Small intestine (tissue), 7 donors: Measurements from ENCODE around the gene PAM. TPM values are rescaled to one million over a fixed set of nuclear protein-coding genes. Genes with fewer than 3 reads are reported as not detected.

Source experiments
- DNase-seq, 2 donors: peaks; one replicate each; pipeline versions ENCODE4 v3.0.0 to v3.0.0-alpha.2; 2013
- FAIRE-seq: peaks from 2 replicates; lab custom pipeline; 2012; peaks lifted over from hg19 to GRCh38; lab: Jason Lieb, UNC
- H3K27ac ChIP-seq, 3 donors: one replicate each; pipeline ENCODE4 v1.5.1; 2013; ENCODE audit warnings: low read length in 2 of 3, mild to moderate bottlenecking in 2 of 3, control low read depth in 1 of 3, inconsistent platforms in 1 of 3, low read depth in 1 of 3, moderate library complexity in 1 of 3
- H3K27me3 ChIP-seq, 3 donors: one replicate each; pipeline ENCODE4 v1.6.1; 2013; ENCODE audit warnings: low read length in 3 of 3, inconsistent platforms in 1 of 3; ENCODE audit not compliant: control insufficient read depth in 3 of 3, insufficient read depth in 3 of 3
- H3K36me3 ChIP-seq, 3 donors: one replicate each; pipeline ENCODE4 v1.6.1; 2013; ENCODE audit warnings: low read length in 3 of 3, inconsistent platforms in 1 of 3, low read depth in 1 of 3, mild to moderate bottlenecking in 1 of 3, moderate library complexity in 1 of 3; ENCODE audit not compliant: control insufficient read depth in 3 of 3, insufficient read depth in 2 of 3
- H3K4me1 ChIP-seq, 3 donors: one replicate each; pipeline ENCODE4 v1.6.1; 2013; ENCODE audit warnings: low read length in 2 of 3, inconsistent platforms in 1 of 3, low read depth in 1 of 3, mild to moderate bottlenecking in 1 of 3, moderate library complexity in 1 of 3; ENCODE audit not compliant: control insufficient read depth in 3 of 3, insufficient read depth in 2 of 3
- H3K4me3 ChIP-seq, 3 donors: one replicate each; pipeline ENCODE4 v1.5.1; 2013; ENCODE audit warnings: low read length in 3 of 3, control low read depth in 1 of 3, inconsistent platforms in 1 of 3, low read depth in 1 of 3, mild to moderate bottlenecking in 1 of 3, moderate library complexity in 1 of 3
- H3K9me3 ChIP-seq, 2 donors: one replicate each; pipeline ENCODE4 v1.6.1; 2013; ENCODE audit warnings: low read depth in 1 of 2, low read length in 1 of 2; ENCODE audit not compliant: control insufficient read depth in 2 of 2, insufficient read depth in 1 of 2
- WGBS, 3 donors: extraction: QIAGEN DNeasy Blood & Tissue Kit; methylation state at CpG; one replicate each; pipeline ENCODE4 v1.1.7; 2013; 5-methylcytosine and 5-hydroxymethylcytosine counted together
- polyA plus RNA-seq, 4 donors: library from polyadenylated mRNA; stranded (reverse) in 3 of 4; unstranded in 1 of 4; fragments of 200-250 nt in 3 of 4; fragments of 120-200 nt in 1 of 4; gene quantifications; one replicate each; pipeline versions ENCODE4 v1.2.1 to v1.2.3, GENCODE V29; 2013
- donor health status: healthy with polysubstance abuse.
- donor health status: control.
- donor health status: control.
- donor health status: Bipolar disorder and iron deficiency.
- donor health status: healthy.

Gene PAM
- polyA plus RNA-seq, 4 donors, result 40.3 to 110 (median 59.8) TPM

DNA sequence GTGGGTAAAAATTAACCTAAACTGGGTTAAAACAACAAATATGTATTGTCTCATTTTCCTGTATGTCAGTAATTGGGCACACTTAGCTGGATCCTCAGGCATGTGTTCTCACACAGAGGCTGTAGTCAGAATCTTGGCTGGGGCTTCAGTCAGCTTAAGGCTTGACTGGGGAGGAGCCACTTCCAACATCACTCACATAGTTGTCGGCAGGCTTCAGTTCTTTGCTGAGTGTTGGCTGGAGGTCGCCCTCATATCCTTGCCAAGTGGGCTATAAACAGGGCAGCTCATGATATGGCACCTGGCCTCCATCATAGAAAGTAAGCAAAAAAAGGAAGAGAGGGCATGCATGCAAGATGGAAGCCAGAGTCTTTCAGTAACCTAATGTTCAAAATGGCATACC is 191.9 kb downstream of the PAM start:
- H3K27ac ChIP-seq, result no peak overlapping the region
- H3K36me3 ChIP-seq, result peaks cover 0 to 5% (median 0%) of the 10 kb centered on the region in 3 donors
- DNase-seq (no peak), FAIRE-seq (no peak)
- H3K4me1 ChIP-seq, result no peaks in the 10 kb centered on the region
- no peak overlapping the region for H3K4me3 ChIP-seq
- WGBS, 3 donors, result 86 to 93% (median 92%) methylated on average over 2 of the region's 2 CpGs
- no peaks in the 10 kb centered on the region for H3K9me3 ChIP-seq
- no peaks in the 10 kb centered on the region for H3K27me3 ChIP-seq

DNA sequence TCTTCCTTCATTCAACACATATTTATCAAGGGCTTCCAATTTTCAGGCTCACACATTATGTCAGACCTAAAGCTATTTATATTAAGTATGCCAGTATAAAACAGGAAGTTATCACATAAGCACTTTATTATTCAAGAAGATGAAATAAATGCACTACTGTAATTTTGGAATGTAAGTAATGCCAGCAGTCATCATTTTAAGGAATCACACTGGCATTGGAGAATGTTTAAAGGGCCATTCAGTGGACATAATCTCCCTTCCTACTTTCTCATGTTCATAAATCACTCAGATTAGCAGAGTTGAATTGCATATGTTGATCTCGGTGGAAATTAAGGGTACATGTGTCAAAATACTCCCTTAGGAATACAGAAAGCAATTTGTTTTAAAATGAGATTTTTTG is 200.4 kb downstream of the PAM start:
- Histone ChIP-seq H3K4me1 (no peaks in the 10 kb centered on the region), H3K9me3 (no peaks in the 10 kb centered on the region), H3K27me3 (no peaks in the 10 kb centered on the region), H3K36me3 (peaks cover 0 to 4% (median 0%) of the 10 kb centered on the region in 3 donors), H3K4me3 (no peak overlapping the region), H3K27ac (no peak overlapping the region)
- FAIRE-seq (no peak), DNase-seq (no peak)
- WGBS, 3 donors, result 5 to 82% (median 31%) methylated on average over 1 of the region's 1 CpG

DNA sequence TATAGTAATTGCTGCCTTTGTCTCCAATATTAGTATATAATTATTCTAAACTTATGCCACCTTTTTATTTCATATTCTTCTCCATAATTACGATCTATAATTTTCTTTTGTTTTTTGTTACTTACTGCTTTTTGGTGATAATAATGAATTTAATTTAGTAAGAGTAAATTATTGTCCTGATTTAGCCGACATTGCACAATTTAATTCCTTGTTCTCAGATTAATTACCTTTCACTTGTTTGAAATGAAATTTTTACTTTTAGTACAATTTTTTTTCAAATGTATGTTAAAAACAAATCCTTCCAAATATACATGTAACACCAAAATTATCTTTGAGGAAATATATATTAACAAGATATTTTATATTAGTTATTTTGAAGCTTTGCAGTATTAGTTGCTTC is 201.5 kb downstream of the PAM start:
- peaks cover 0 to 4% (median 0%) of the 10 kb centered on the region in 3 donors for H3K36me3 ChIP-seq
- DNase-seq (no peak), FAIRE-seq (peak; percentile 5)
- WGBS, 3 donors, result 94 to 99% (median 94%) methylated on average over 2 of the region's 2 CpGs
- H3K4me1 ChIP-seq, result no peaks in the 10 kb centered on the region
- H3K9me3 ChIP-seq, result no peaks in the 10 kb centered on the region
- H3K4me3 ChIP-seq, result no peak overlapping the region
- no peak overlapping the region for H3K27ac ChIP-seq
- no peaks in the 10 kb centered on the region for H3K27me3 ChIP-seq

DNA sequence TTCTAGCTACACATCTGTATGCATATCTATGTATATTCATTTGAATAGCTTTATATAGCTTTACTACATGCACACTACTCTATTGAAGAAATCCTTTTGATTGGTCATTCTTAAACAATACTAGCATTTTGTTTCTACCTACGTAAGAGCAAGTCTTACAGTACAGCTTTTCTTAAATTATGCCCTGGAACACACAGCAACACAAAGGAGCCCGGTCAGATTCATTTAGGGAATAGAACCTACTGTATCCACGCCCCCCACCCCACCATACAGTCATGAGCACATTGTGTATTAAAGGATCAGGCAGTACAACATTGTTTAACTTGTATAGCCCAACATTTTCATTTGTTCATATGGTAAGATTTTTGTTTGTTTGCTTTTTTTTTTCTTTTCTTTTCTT is 202.0 kb downstream of the PAM start:
- 90 to 97% (median 93%) methylated on average over 3 of the region's 3 CpGs for WGBS, 3 donors
- no peaks in the 10 kb centered on the region for H3K27me3 ChIP-seq
- H3K4me1 ChIP-seq, result no peaks in the 10 kb centered on the region
- no peak overlapping the region for H3K27ac ChIP-seq
- peaks cover 0 to 4% (median 0%) of the 10 kb centered on the region in 3 donors for H3K36me3 ChIP-seq
- FAIRE-seq, result no peak
- no peak for DNase-seq
- H3K4me3 ChIP-seq, result no peak overlapping the region
- no peaks in the 10 kb centered on the region for H3K9me3 ChIP-seq

DNA sequence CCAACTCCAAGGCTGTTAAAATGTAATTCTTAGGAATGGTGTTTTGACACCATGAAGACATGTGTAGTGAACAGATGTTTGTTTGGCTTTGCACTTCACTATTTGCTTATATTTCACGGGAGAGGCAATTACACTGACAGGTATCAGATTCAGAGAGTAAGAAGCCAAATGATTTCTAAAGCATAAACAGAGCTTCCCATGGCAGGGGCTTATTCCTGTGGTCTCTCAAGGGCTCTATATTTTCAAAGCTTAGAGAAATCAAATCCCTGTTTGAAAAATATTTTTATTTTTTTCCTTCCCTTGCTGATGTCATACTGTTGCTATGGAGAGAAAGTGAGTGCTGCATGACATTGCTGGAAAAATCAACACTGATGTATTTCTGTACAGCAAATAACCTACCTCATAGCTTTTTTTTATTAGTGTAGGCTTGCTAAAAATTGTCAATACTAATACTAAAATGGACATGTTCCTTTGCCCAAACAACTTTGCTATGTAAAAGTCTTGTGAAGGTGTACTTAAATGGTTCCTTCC is 203.4 kb downstream of the PAM start:
- no peak for DNase-seq
- Histone ChIP-seq H3K4me1 (no peaks in the 10 kb centered on the region), H3K36me3 (peaks cover 0 to 4% (median 0%) of the 10 kb centered on the region in 3 donors), H3K4me3 (no peak overlapping the region), H3K9me3 (no peaks in the 10 kb centered on the region), H3K27me3 (no peaks in the 10 kb centered on the region), H3K27ac (no peak overlapping the region)
- 62 to 84% (median 80%) methylated on average over 1 of the region's 1 CpG for WGBS, 3 donors
- FAIRE-seq, result no peak

DNA sequence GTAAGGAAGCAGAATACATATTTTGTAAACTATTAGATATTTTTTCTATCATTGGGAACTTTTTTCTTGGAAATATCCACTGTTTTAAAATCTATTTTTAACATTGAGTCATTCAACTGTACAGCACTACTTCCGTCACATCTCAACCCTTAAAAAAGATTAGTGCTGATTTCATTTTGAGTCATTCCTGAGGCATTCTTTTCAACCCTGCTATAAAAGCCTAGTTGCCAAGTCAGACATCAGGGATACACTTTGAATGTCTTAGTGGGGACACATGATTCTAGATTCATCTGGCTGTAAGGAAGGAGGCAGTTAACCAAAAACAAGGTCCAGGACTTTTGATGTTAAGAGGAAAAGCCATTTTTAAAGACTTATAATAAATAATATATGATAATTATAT is 203.9 kb downstream of the PAM start:
- Histone ChIP-seq H3K9me3 (no peaks in the 10 kb centered on the region), H3K36me3 (peaks cover 0 to 4% (median 0%) of the 10 kb centered on the region in 3 donors), H3K27ac (no peak overlapping the region), H3K27me3 (no peaks in the 10 kb centered on the region), H3K4me1 (no peaks in the 10 kb centered on the region), H3K4me3 (no peak overlapping the region)
- FAIRE-seq, result no peak
- no peak for DNase-seq
- whole genome bisulfite sequencing, 3 donors, result 69 to 80% (median 73%) methylated on average over 1 of the region's 1 CpG

DNA sequence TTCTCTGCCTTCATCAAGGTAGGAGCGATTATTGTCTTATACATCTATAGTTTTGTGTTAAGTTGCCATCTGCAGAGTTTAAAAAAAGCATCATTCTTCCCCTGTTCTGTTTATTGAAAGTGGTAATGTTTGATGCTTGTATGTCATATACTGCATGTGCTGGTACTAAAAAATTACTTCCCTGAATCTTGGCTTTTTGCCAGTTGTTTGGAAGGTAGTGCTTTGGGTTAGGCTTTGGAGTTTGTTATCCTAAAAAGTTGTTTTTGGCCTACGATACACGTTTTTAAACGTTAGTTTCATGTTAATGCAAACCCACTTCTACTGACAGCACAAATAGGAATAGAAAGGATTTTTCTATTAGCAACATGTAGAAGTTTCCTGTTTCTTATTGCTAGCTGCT is 206.6 kb downstream of the PAM start:
- WGBS, 3 donors, result 59 to 88% (median 81%) methylated on average over 4 of the region's 4 CpGs
- Histone ChIP-seq H3K36me3 (peaks cover 0 to 4% (median 0%) of the 10 kb centered on the region in 3 donors), H3K27me3 (no peaks in the 10 kb centered on the region), H3K4me3 (no peak overlapping the region), H3K4me1 (no peaks in the 10 kb centered on the region), H3K9me3 (no peaks in the 10 kb centered on the region), H3K27ac (no peak overlapping the region)
- no peak for FAIRE-seq
- DNase-seq, result no peak

DNA sequence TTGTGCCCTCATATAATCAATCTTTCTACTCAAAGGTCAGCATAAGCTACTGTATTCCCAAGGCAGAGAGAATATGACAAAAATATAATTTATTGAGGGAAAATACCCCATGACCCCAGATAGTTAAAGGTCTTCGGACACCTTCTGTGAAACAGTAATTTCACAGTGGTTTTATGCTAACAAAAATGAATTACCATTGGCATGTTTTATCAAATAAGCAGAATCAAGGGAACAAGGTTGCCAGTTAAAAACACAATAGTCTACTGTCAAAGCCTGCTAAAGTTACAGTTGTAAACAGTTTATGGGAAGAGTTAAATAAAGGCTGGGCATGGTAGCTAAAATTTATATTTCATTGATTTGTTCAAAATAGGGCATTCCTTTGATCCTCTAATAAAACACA is 210.5 kb downstream of the PAM start:
- FAIRE-seq (no peak), DNase-seq (no peak)
- Histone ChIP-seq H3K4me3 (no peak overlapping the region), H3K27ac (no peak overlapping the region), H3K27me3 (no peaks in the 10 kb centered on the region), H3K36me3 (no peaks in the 10 kb centered on the region), H3K9me3 (no peaks in the 10 kb centered on the region), H3K4me1 (no peaks in the 10 kb centered on the region)
- WGBS, 3 donors, result 91 to 96% (median 95%) methylated on average over 1 of the region's 1 CpG

DNA sequence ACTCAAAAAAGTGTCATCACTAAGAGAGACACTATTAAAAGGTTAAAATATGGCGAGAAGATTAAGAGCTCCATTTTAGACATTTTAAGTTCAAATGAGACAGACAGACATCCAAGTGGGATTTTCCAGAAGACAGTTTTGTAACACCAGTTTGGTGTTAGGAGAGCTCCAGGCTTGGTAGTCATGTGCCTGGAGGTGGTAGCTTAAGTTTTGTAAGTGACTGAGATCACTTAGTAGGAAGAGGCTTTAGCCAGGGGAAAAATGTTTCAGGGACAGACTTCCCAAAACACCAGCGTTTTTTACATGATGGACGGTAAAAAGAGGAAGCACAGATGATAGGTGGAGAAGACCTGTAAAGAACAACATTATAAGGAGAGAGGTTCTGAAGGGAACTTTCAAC is 214.5 kb downstream of the PAM start:
- Histone ChIP-seq H3K9me3 (no peaks in the 10 kb centered on the region), H3K4me3 (no peak overlapping the region), H3K27me3 (no peaks in the 10 kb centered on the region), H3K27ac (no peak overlapping the region), H3K4me1 (no peaks in the 10 kb centered on the region), H3K36me3 (peaks cover 0 to 2% (median 0%) of the 10 kb centered on the region in 3 donors)
- WGBS, 3 donors, result 80 to 94% (median 88%) methylated on average over 3 of the region's 3 CpGs
- no peak for DNase-seq
- FAIRE-seq, result no peak
